SKM-1 (cell line): ENCODE data around the gene COL25A1.
"Not testable (repeated sequence)": the region's sequence is repeated elsewhere in the genome, so short reads cannot be mapped to it uniquely, and the experiment has no call there.

Experiments used
- DNase-seq: peaks from one replicate; lab custom pipeline; 2025; ENCODE audit not compliant: unreplicated experiment; lab: John Stamatoyannopoulos, UW

COL25A1 gene

GRCh38 chr4:109020861-109021260 lies 281.6 kb downstream of the COL25A1 start:
- DNase-seq, result no peak

GRCh38 chr4:109016200-109016599 lies 286.3 kb downstream of the COL25A1 start:
- DNase-seq, result no peak

DNA sequence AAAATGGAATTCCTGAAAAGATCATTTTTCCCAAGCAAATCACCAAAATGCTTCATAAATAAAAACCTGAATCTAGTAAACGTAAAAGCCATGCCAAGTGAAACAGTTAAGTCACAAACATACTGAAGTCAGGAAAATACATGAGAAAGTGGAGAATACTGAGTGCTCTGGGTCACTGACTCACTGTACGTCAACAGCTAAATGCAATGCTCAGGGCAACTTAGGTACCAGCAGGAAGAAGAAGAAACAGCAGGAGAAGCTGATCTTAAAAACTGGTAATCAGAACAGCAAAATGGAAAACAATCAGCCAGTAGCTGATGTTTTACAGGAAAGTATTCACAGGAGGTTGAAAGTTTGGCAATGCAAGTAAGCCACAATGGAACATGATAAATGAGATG lies 287.0 kb downstream of the COL25A1 start:
- no peak for DNase-seq

DNA sequence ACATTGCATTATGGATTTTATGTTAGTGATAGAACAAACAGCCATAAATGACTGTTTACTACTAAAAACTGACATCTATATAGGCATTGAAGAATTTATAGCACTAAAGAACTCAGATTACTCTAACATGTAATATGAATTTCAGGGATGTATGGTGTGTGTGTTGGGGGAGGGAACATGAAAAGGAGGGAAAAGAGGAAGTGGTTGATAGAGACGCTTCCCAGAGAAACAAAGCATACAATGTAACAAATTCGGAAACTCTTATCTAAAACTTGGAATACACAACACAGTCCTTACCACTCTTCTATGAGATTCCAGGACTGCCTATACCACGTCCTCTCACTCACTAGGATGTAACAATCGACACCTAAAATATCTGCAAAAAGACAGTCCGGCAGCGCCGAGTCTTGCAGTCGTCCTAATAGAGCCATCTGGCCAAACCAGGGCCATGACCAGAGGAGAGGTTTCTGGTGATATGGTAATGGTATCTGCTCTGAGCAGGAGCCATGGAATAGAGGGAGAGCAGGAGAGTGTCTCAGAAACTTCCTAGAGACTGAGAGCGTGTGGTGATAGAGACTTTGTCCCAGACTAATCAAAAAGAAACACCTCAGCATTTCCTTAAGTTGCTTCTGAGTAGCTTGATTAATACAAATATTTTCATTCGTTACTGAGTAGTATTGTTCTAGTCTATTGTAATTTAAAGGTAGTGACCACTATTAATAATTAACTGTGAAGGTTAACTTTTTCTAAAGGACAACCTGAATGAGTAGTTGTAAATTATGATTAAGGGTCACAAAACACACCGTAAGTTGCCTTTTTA lies 287.7 kb downstream of the COL25A1 start:
- no peak for DNase-seq

- DNase-seq, result no peak
Observed at GRCh38 chr4:109012286-109012880, 290.1 kb downstream of the COL25A1 start.

- DNase-seq, result no peak
Observed at GRCh38 chr4:109011241-109012026, 291.0 kb downstream of the COL25A1 start.

GRCh38 chr4:109010521-109010920 lies 291.9 kb downstream of the COL25A1 start:
- DNase-seq, result no peak

DNA sequence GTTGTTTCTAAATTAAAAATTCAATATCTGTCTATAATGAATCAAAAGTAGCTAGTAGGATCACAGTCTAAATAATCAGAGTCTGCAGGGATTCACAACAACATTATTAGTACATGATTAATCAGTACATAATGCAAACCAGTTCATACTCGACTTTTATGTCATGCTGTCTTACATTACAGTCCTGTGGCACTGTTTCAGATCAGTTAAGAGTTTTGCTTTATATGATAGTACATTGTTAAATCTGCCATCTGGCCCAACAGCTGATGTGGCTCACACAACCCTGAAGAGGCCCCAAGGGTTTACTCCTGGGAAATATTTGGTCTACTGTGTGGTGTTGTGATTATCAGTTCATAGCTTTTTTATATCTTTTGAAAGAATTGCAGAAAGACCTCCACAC lies 292.5 kb downstream of the COL25A1 start:
- DNase-seq, result no peak

- DNase-seq, result no peak
Observed at GRCh38 chr4:109007976-109008375, 294.5 kb downstream of the COL25A1 start.

DNA sequence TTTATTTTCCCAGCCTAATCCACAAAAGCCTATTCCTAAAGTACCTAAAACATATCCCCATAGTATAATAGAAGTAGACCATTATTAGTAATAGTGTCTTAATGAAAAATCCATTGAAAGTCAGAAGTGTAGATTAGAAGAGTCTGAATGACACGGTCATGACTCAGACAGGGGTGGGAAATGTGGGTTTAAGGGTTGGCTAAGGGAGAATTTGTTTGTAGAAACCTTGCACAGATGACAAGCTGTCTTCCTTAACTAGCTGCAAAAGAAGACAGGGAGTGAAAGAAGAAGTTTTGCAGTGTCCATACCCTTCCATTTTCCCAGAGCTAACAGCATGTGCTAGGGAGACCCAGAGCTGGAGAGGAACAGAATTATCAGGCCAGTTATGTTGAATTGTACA lies 296.9 kb downstream of the COL25A1 start:
- no peak for DNase-seq

GRCh38 chr4:109004418-109004817 lies 298.0 kb downstream of the COL25A1 start:
- DNase-seq, result no peak

DNA sequence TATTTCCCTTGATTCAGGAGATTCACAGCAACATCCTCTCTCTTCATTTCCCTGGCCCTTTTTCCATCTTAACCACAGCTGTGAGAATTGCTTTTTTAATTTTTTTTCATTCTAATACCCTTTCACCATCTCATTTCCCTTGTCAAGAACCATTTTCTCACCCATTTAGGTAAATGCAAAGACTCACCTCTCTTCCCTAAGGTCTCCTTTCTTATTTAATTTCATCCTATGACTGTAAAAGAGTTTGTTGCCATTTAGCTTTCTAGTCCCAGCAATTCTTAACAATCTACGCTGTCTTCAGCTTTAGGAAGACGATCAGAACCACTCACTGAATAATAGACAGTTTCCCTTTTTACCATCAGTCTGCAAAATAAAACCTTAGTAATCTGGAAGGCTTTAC lies 298.5 kb downstream of the COL25A1 start:
- no peak for DNase-seq

- DNase-seq, result no peak
Observed at GRCh38 chr4:108991551-108992328, 310.7 kb downstream of the COL25A1 start.

GRCh38 chr4:108988464-108989195 lies 313.8 kb downstream of the COL25A1 start:
- DNase-seq, result no peak

DNA sequence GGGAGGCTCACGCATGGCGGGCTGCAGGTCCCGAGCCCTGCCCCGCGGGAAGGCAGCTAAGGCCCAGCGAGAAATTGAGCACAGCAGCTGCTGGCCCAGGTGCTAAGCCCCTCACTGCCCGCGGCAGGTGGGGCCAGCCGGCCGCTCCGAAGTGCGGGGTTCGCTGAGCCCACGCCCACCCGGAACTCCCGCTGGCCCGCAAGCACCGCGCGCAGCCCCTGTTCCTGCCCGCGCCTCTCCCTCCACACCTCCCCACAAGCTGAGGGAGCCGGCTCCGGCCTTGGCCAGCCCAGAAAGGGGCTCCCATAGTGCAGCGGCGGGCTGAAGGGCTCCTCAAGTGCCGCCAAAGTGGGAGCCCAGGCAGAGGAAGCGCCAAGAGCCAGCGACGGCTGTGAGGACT lies 318.0 kb downstream of the COL25A1 start:
- not testable (repeated sequence) for DNase-seq

DNA sequence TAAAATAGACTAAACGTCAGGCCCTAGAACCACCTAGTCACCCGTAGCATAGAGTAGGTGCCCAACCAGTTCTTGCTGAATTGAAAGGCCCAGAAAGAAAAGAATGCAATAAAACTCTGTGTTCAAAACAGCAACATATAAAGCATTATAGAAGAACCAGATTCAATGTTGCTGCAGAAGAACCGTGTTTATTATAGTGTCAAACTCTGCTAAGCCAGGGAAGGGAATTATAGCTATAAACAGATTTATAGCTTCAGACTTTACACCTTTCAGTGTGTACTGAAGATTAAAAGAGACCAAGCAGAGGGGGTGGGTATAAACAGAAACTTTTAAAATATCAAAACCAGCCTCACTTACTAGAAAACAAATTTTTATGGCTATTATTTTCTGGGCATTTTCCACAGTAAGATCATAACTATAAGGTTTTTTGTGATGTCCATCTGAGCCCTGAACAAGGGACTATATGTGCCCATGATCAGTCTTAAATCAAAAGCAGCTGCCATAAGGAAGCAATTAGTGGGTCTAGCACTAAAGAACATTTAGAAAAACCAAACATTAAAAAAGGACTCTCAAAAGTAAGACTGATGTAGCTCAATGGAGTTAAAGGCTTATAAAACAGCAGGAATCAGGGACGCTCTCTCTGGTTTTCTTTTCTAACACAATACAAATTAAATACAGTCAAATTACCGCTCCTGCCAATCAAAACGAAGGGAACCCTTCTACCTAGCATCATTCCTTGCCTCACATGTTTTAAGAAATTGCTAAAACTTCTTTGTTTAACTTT lies 319.9 kb downstream of the COL25A1 start:
- DNase-seq, result no peak

- DNase-seq, result no peak
Observed at GRCh38 chr4:108980455-108981239, 321.8 kb downstream of the COL25A1 start.

- DNase-seq, result no peak
Observed at GRCh38 chr4:108979759-108980158, 322.7 kb downstream of the COL25A1 start.

DNA sequence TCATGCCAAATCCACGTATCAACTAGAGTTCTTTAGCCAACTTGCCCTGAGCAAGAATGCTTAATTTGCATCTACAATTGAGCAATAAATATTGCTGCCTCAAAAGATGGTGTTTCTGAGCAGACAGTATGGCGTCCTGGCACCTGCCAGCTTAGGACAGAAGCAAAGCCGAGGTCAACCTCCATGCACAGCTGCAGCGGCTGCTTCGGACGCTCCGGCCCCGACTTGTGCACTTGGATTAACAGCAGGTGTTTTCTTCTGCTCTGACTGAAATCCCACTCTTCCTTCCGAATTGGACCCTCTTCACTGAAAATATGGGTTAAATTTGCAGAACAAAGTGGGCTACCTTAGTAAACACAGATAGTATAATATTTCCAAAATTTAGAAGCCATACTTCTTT lies 324.4 kb downstream of the COL25A1 start:
- no peak for DNase-seq
